A673 (cell line): ENCODE measurements around the gene RPS6KA2. TPM values are rescaled to one million over a fixed set of nuclear protein-coding genes. Genes with fewer than 3 reads are reported as not detected.

Experiments
- BruUV-seq: library from RNA; stranded (reverse); fragments of 400-500 nt; replicated peaks from 2 replicates; lab custom pipeline; 2021; lab: Mats Ljungman, UMichigan
- CTCF ChIA-PET: fragments of 300-600 bp; sonication (Branson Sonifier 250); formaldehyde crosslinking; loops from one replicate; lab custom pipeline; 2022; ENCODE audit warnings: antibody characterized with exemption; lab: Charles Lee
- POLR2A ChIA-PET: fragments of 300-600 bp; sonication (Branson Sonifier 250); formaldehyde crosslinking; loops from one replicate; lab custom pipeline; 2022; ENCODE audit warnings: antibody characterized with exemption; ENCODE audit not compliant: low non-redundant PET; lab: Charles Lee
- DNase-seq: peaks from one replicate; pipeline ENCODE4 v3.0.0-alpha.2; 2015; ENCODE audit warnings: low spot score
- H3K27ac ChIP-seq: fragments of 200-600 bp; sonication (generic); 2 replicates; pipeline ENCODE4 v1.5.1; 2016; ENCODE audit warnings: mixed run types, low read depth, mild to moderate bottlenecking, mixed read lengths, antibody characterized with exemption, low read length; ENCODE audit not compliant: poor library complexity, severe bottlenecking
- H3K27me3 ChIP-seq: fragments of 200-600 bp; sonication (generic); replicated peaks from 2 replicates; pipeline ENCODE4 v1.6.1; 2017; ENCODE audit warnings: mixed run types, low read depth, mild to moderate bottlenecking, mixed read lengths, antibody characterized with exemption, low read length; ENCODE audit not compliant: insufficient read depth, poor library complexity
- H3K36me3 ChIP-seq: fragments of 200-600 bp; sonication (generic); 2 replicates; pipeline ENCODE4 v1.6.1; 2016; ENCODE audit warnings: mixed run types, mild to moderate bottlenecking, mixed read lengths, antibody characterized with exemption, low read length; ENCODE audit not compliant: insufficient read depth, poor library complexity, severe bottlenecking
- H3K4me1 ChIP-seq: fragments of 200-600 bp; sonication (generic); 2 replicates; pipeline ENCODE4 v1.6.1; 2017; ENCODE audit warnings: mixed run types, mild to moderate bottlenecking, mixed read lengths, antibody characterized with exemption, low read length; ENCODE audit not compliant: insufficient read depth, poor library complexity, severe bottlenecking
- H3K4me3 ChIP-seq: fragments of 200-600 bp; sonication (generic); 2 replicates; pipeline ENCODE4 v1.5.1; 2016; ENCODE audit warnings: low read depth, mixed run types, mild to moderate bottlenecking, mixed read lengths, low read length; ENCODE audit not compliant: poor library complexity, severe bottlenecking
- H3K9me3 ChIP-seq: fragments of 200-600 bp; sonication (generic); 2 replicates; pipeline ENCODE4 v1.6.1; 2016; ENCODE audit warnings: mixed run types, low read depth, mild to moderate bottlenecking, mixed read lengths, antibody characterized with exemption, low read length; ENCODE audit not compliant: poor library complexity, severe bottlenecking
- EZH2 ChIP-seq: fragments of 200-600 bp; sonication (generic); IDR thresholded peaks from 2 replicates; pipeline ENCODE4 v1.6.1; 2017; ENCODE audit warnings: borderline replicate concordance, low read depth, mild to moderate bottlenecking, mixed read lengths, antibody characterized with exemption, low read length; ENCODE audit not compliant: poor library complexity, severe bottlenecking
- intact Hi-C: fragments of 100-400 bp; cut with micrococcal nuclease; formaldehyde crosslinking; loops from one replicate; pipeline ENCODE4 v1.10.0; 2022; ENCODE audit not compliant: unreplicated experiment
- total RNA-seq: library from RNA; stranded (reverse); gene quantifications from 2 replicates; pipeline ENCODE4 v1.2.3, GENCODE V29; 2021
- TF ChIP-seq, protein P1 (sequence below): fragments of 300-800, 200-600 bp; sonication (generic); conservative IDR thresholded peaks from 2 replicates; pipeline ENCODE4 v1.5.1; 2017; ENCODE audit warnings: low read depth, mild to moderate bottlenecking, antibody characterized with exemption, low read length, moderate library complexity, mixed read lengths

RPS6KA2 gene
- total RNA-seq, 1 experiment from 2014 or later: 30.1 TPM

- Histone ChIP-seq H3K27me3 (no peaks in the 10 kb centered on the region), H3K27ac (no peak overlapping the region), H3K36me3 (no peaks in the 10 kb centered on the region), H3K9me3 (no peaks in the 10 kb centered on the region), H3K4me1 (no peaks in the 10 kb centered on the region), H3K4me3 (no peak overlapping the region)
- CTCF ChIA-PET: no interaction called here
- TF ChIP-seq, protein P1, sequence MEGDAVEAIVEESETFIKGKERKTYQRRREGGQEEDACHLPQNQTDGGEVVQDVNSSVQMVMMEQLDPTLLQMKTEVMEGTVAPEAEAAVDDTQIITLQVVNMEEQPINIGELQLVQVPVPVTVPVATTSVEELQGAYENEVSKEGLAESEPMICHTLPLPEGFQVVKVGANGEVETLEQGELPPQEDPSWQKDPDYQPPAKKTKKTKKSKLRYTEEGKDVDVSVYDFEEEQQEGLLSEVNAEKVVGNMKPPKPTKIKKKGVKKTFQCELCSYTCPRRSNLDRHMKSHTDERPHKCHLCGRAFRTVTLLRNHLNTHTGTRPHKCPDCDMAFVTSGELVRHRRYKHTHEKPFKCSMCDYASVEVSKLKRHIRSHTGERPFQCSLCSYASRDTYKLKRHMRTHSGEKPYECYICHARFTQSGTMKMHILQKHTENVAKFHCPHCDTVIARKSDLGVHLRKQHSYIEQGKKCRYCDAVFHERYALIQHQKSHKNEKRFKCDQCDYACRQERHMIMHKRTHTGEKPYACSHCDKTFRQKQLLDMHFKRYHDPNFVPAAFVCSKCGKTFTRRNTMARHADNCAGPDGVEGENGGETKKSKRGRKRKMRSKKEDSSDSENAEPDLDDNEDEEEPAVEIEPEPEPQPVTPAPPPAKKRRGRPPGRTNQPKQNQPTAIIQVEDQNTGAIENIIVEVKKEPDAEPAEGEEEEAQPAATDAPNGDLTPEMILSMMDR: no peak
- no peak for TF ChIP-seq EZH2
- POLR2A ChIA-PET: no interaction called here
- DNase-seq: no peak
- BruUV-seq: no TSS peak
- intact Hi-C loops: no loop called here
These were observed 177.4 kb downstream of the RPS6KA2 start for GRCh38 chr6:166449641-166450040.

- ChIA-PET CTCF (no interaction called here), POLR2A (no interaction called here)
- Histone ChIP-seq H3K27me3 (no peaks in the 10 kb centered on the region), H3K4me1 (no peaks in the 10 kb centered on the region), H3K9me3 (no peaks in the 10 kb centered on the region), H3K27ac (no peak overlapping the region), H3K36me3 (no peaks in the 10 kb centered on the region), H3K4me3 (no peak overlapping the region)
- BruUV-seq: no TSS peak
- DNase-seq: no peak
- intact Hi-C loops: no loop called here
- TF ChIP-seq EZH2: no peak
- TF ChIP-seq, protein P1: no peak
These were observed 178.0 kb downstream of the RPS6KA2 start for GRCh38 chr6:166449036-166449435.

DNA sequence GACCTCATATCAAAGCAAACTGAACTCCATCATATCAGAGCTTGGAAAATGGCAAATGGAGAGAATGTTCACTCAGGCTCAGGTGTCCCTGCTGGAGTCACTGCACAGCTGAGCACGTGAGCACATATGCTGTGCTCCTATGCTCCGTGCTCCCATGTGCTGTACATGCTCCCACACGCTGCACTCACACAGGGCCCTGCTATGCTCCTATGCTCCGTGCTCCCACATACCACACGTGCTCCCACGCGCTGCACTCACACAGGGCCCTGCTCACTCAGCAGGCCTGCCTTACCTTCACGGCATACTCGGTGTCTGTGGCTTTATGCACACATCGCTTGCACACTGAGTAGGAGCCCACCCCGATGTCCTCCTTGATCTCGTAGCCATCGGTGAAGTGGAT is 178.6 kb downstream of the RPS6KA2 start:
- POLR2A ChIA-PET: no interaction called here
- Histone ChIP-seq H3K27ac (no peak overlapping the region), H3K36me3 (no peaks in the 10 kb centered on the region), H3K9me3 (no peaks in the 10 kb centered on the region), H3K4me1 (no peaks in the 10 kb centered on the region), H3K4me3 (no peak overlapping the region), H3K27me3 (no peaks in the 10 kb centered on the region)
- intact Hi-C loops: no loop called here
- CTCF ChIA-PET: no interaction called here
- TF ChIP-seq EZH2: no peak
- TF ChIP-seq, protein P1: no peak
- BruUV-seq: no TSS peak
- no peak for DNase-seq
